Cardiac septum (tissue), 1 donor: Measurements from ENCODE around the gene NDRG4. TPM values are rescaled to one million over a fixed set of nuclear protein-coding genes. Genes with fewer than 3 reads are reported as not detected.

Experiments used
- DNase-seq: peaks from one replicate; pipeline ENCODE4 v3.0.0-alpha.2; 2020; ENCODE audit warnings: low spot score
- intact Hi-C: fragments of 100-400 bp; cut with DNase I; formaldehyde crosslinking; loops from one replicate; pipeline ENCODE4 v1.14.0; 2022
- long read RNA-seq: library from polyadenylated mRNA; unstranded; transcript quantifications from one replicate; pipeline ENCODE4 v2.0.0, GENCODE V29; 2021
- total RNA-seq: library from RNA; stranded (reverse); fragmentation: NEBNext Ultra II Directional; extraction: Animal tissue kit (Norgen Biotek cat#: 25700); gene quantifications from one replicate; pipeline ENCODE4 v1.2.1, GENCODE V29; 2021
- donor health status: DM: no; HTN: no; CAD: no.

The NDRG4 gene
- total RNA-seq = 607 TPM
- long read RNA-seq, transcript NDRG4-204 (16 exons, 3,626 nt) = major isoform, 432 of 1,459 reads
- long read RNA-seq, transcript NDRG4-237 (3 exons, 2,087 nt) = minor isoform, 9 of 1,459 reads
- long read RNA-seq, transcript NDRG4-219 (1 exons, 2,700 nt) = minor isoform, 311 of 1,459 reads
- long read RNA-seq, transcript NDRG4-201 (16 exons, 3,324 nt) = minor isoform, 417 of 1,459 reads
- long read RNA-seq, partial matches to known transcripts = 122 of 1,459 reads
- long read RNA-seq, other reads (novel, unspliced or antisense) = 165 of 1,459 reads

DNA sequence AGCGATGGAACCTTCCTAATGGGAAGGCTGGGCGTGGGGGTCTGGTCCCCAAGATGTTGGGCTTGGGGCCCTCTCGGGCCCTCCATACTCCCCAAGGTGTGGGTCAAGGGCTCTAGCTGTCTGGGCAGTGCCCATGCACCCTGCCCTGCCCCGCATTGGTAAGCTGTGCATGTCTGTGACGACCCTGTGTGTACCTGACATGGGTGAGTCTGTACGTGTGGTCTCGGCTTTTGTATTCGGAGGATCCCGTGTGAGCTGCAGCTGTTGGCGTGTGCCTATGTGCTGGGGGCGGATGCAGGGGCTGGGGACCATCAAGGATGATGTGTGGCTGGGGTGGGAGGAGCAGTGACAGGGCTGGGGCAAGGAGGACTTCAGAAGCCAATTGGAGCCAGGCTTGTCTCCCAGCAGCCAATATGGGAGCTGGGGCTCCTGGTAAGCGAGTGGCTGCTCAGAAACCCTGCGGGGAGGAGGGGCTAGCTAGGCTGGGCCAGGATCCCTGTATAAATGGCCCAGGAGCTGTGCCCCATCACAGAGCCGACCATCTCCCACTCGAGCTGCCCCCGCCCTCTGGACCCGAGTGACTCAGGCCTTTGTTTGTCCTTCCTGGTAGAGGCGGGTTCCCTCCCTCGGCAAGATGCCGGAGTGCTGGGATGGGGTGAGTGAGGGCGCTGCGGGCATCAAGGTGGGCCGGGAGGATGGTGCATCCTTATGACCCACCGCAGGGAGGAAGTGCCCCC lies at the start of gene NDRG4:
TSS of gene NDRG4 (plus strand) at position 529 of the 737 bp plus-strand sequence. CDS start at position 635, 106 bp downstream.
- DNase-seq = no peak
- intact Hi-C loops = no loop called here

DNA sequence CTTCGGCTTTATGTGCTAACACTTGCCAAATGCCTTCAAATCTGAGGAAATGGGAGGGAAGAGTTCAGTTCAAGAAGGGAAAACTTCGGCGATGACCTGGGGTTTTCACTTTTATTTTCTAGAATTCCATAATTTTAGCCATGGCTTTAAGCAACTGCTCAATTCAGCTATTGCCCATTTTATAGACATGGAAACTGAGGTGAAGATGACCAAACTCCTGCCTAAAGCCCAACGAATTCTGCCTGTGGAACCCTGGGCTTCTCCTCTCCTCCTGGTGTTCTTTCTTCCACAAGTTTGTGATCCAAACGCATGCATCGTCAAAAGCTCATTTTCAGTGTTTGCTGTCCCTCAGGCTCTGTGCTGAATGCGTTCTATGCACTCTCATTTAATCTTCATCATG lies 49.4 kb upstream of the NDRG4 start:
- intact Hi-C loops = no loop called here

DNA sequence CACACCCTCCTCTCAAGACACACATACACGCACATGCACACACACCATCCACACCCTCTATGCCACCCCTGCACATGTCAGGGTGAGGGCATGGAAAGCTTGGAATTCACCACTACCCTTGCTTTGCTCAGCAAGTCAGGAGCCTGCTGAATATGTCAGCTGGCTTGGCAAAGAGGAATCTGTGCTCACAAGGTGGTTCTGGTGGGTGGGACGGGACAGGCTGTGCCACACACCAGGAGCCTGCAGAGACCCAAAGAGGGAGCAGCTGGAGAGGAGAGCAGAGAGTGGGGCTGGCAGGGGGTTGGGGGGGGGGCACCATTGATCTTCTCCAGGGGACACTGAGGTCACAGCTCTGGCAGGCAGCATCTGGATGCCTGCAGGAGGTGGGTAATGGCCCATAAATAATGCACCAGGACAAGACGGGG lies 48.7 kb upstream of the NDRG4 start:
- no peak for DNase-seq
- intact Hi-C loops = no loop called here

More for the DNA sequence above, 49.4 kb upstream of the NDRG4 start:
- DNase-seq = no peak

DNA sequence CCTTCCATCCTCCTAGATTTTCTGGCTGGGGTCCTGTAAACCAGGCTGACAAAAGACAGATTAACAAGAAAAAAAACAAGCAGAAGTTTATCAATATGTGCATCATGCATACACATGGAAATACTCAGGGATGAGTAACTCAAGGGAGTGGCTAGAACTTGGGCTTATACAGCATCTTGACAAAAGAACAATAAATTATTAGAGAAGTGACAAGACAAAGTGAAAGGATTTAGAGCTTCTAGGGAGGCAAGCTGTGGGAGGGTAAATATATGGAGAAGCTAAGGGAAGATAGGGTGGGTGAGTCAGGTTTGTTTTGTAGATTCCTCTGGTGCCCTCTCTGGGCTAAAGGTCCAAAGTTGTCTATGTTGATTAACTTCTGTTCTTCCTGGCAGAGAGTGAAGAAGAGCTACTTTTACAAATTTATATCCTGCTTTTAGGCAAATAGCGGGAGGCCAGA lies 48.0 kb upstream of the NDRG4 start:
- intact Hi-C loops = no loop called here
- no peak for DNase-seq

GRCh38 chr16:58452640-58453039 lies 47.3 kb upstream of the NDRG4 start:
- intact Hi-C loops = no loop called here
- DNase-seq = no peak

GRCh38 chr16:58454178-58454577 lies 45.8 kb upstream of the NDRG4 start:
- intact Hi-C loops = no loop called here
- DNase-seq = no peak

- DNase-seq = no peak
- intact Hi-C loops = no loop called here
Measured at GRCh38 chr16:58454856-58455255, 45.1 kb upstream of the NDRG4 start.

DNA sequence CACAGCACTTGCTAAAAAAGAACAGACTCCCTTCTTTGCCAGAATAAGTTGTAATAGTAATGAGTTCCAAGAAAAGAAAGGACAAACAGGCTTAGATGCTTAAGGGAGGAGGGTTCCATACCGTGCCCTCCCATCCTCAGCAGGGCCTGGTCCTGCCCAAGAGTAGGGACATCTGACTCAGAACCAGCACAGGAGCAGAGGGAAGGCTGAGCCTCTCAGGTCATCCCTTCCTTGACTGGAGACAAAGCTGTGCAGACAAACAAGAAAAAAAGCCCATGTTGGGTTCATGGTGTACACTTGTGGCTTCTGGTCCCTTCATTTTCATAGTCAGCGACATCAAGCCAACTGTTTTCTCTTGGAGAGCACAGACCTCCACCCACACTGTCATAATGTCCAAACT lies 44.2 kb upstream of the NDRG4 start:
- intact Hi-C loops = no loop called here
- DNase-seq = no peak

- DNase-seq = no peak
- intact Hi-C loops = no loop called here
Measured at GRCh38 chr16:58456193-58456592, 43.8 kb upstream of the NDRG4 start.

DNA sequence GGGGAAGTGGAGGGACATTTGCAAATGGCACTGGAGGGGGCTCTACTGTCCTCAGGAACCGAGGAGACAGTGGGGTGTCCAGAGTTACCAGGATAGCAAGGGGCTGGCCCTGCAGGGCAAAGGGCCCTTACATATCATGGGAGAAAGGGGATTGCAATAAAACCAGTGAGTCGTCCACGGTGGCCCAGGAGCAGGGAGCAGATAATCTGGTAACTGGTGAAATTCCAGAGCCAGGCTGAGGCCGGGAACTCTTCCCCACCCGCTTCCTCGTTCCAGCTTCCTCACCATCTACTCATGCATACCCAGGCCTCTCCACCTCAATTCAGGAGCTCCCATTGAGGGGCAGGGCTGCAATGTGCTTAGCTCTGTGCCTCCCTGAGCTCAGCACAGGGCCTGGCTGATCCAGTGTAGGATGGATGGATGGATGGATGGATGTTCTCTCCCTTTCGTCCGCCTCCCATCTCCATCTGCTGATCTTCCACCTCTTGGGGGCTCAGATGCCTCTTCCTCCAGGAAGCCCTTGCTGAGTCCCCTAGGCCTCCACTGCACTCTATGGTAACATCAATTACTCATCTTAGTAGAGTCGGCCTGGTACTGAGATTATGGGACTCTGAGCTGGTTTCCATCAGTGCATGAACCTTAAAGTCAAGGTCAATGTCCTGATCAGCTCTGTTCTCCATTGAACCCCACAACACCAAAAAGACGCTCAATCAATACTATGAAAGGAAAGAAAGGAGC lies 41.2 kb upstream of the NDRG4 start:
- DNase-seq = no peak
- intact Hi-C loops = no loop called here

DNA sequence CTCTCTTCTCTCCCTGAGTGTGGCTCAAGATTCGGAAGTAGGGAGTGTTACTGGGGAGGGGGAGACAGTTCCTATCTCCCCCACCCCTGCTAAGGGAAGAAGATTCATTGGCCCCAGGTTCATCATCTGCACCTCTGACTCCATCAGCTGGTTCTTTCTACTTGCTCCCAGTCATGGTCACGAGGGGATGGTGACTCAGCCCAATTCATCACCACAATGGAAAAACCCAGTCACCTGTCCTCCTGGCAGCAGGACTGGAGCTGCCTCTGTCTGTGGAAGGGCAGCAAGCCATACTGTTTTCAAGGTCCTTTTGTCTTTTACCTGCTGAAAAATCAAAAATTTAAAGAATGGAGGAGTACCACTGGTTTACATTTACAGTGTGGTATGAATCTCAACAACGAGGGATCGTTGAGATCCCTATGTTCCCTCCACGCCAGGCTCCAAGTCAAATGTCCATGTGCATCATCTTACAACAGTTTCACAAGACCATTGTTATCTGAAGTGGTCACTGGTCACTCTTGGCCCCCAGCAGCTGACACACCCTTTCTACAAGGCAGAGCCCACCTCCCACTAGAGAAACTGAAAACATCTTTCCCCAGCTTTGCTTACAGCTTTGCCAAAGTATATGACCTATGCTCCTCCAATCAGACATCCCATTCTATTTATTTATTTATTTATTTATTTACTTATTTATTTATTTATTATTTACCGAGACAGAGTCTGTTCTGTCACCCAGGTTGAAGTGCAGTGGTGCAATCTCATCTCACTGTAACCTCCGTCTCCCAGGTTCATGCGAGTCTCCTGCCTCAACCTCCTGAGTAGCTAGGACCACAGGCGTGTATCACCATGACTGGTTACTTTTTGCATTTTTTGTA lies 40.4 kb upstream of the NDRG4 start:
- no peak for DNase-seq
- intact Hi-C loops = no loop called here

- intact Hi-C loops = no loop called here
Measured at GRCh38 chr16:58460219-58460610, 39.7 kb upstream of the NDRG4 start.

GRCh38 chr16:58461056-58461455 lies 38.9 kb upstream of the NDRG4 start:
- no peak for DNase-seq
- intact Hi-C loops = no loop called here

More at GRCh38 chr16:58460219-58460610, 39.7 kb upstream of the NDRG4 start:
- no peak for DNase-seq

GRCh38 chr16:58461640-58462039 lies 38.3 kb upstream of the NDRG4 start:
- intact Hi-C loops = no loop called here
- DNase-seq = no peak

GRCh38 chr16:58462089-58462488 lies 37.9 kb upstream of the NDRG4 start:
- DNase-seq = no peak
- intact Hi-C loops = no loop called here

- DNase-seq = no peak
- intact Hi-C loops = no loop called here
Measured at GRCh38 chr16:58462499-58462996, 37.4 kb upstream of the NDRG4 start.

GRCh38 chr16:58462997-58463941 lies 36.7 kb upstream of the NDRG4 start:
- no peak for DNase-seq
- intact Hi-C loops = no loop called here
